Medulla oblongata (tissue), 1 donor: ENCODE measurements around the gene ZNF750.
"Not testable (repeated sequence)": the region's sequence is repeated elsewhere in the genome, so short reads cannot be mapped to it uniquely, and the experiment has no call there.

ENCODE experiments used
- DNase-seq: peaks from one replicate; pipeline ENCODE4 v3.0.0-alpha.2; 2015; ENCODE audit errors: extremely low spot score

ZNF750 gene

DNA sequence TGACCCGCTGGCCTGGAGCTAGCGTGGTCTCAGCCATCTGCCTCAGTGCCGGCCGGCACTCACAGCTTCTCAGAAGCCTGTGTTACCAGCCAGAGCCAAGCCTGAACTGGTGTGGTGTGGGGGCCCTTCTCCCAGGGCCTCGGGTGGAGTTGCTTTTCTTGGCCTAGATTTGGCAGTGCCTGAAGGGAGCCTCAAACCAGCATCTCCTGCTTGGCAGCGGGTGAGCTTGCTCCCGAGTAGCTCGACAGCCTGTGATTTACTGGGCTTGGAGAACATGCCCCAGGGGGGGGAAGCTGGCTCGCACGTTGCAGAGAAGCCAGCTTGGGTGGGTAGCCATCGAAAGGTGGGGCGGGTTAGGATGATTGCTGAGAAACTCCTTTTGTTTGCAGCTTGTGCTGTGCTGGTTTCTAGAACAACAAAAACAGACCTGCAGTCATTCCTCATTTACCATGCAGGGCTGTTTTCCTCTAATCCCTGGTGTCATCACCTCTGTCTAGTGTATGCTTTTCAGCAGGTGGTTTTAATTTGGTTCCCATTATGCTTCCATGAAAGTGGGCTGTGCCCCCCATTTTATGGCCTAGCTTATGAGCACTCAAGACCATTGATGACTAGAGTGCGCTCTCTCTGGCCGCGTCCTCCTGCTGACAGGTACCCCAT, 45.7 kb downstream of the ZNF750 start:
- DNase-seq = peak; percentile 34

DNA sequence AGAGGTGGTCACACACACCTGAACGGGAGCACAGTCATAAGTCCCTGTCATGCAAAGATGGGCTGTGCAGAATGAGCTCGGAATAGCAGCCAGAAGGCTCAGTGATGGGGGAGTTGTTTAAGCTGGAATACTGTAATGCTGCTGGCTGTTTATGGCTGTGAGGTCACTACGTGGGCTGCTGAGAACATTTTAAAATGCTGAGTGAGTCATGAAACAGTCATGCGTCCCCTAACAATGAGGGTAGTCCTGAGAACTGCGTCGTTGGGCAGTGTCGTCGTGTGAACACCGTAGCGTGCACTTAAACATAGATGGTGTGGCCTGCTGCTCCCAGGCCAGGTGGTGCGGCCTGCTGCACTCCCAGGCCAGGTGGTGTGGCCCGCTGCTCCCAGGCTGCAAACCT, 48.3 kb downstream of the ZNF750 start:
- no peak for DNase-seq

DNA sequence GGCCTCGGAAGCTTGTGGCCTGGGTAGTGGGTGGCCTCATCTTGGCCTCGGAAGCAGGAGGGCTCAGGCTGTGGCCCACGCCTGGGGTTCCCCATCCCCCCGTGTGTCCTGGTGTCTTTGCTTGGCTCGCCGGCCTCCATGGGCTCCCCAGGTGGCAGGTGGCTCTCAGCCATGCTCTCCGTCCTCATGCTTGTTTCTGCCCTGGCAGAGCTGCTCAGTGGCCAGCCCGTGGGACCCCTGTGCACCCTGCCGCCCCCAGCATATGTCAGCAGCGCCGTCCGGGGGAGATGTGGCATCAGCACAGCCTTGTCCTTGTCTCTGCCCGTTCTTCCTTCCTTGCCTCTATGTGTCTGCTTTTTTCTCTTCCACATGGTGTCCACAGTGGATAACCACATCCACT, 49.4 kb downstream of the ZNF750 start:
- DNase-seq = no peak

DNA sequence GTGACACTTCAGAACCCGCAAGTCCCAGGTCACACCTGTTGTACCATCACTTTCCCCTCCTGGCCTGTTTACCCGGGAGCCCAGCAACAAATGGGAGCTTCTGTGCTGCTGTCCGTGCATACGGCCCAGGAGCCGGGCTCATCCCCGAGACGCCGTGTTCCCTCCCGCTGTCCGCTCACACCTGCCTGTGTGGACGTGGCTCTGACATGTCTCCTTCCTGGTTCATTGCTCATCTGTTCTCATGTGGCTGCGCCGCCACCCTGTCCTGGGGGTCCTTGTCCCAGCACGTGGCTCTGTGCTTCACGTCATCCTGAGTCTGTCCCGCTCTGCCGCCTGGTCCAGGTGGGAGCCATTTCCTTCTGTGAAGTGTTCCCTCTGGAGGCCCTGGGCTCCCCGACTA, 50.0 kb downstream of the ZNF750 start:
- no peak for DNase-seq

DNA sequence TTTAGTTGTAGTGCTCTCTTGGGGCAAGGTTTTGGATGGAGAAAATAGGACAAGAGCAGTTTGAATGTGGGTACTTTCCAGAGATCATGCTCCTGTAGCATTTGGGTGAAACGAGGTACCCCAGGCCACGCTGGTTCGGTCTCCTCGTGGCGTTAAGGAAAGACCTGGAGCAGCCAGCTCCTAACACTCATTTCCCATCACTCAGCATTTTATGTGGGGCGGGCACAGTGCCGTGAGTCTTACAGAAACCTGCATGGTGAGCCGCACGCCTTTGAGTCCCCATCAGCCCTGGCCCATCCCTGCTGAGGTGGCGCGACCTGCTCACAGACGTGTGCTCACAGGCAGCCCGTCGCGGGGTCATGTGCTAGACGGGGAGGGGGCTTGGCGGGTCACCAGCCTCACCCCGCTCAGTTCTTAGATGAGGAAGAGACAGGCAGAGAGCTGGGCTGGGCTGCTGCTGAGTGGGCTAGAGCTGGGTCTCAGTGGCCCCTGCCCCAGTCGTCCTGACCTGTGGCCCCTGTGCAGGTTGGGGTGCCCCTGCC, 50.7 kb downstream of the ZNF750 start:
- no peak for DNase-seq

DNA sequence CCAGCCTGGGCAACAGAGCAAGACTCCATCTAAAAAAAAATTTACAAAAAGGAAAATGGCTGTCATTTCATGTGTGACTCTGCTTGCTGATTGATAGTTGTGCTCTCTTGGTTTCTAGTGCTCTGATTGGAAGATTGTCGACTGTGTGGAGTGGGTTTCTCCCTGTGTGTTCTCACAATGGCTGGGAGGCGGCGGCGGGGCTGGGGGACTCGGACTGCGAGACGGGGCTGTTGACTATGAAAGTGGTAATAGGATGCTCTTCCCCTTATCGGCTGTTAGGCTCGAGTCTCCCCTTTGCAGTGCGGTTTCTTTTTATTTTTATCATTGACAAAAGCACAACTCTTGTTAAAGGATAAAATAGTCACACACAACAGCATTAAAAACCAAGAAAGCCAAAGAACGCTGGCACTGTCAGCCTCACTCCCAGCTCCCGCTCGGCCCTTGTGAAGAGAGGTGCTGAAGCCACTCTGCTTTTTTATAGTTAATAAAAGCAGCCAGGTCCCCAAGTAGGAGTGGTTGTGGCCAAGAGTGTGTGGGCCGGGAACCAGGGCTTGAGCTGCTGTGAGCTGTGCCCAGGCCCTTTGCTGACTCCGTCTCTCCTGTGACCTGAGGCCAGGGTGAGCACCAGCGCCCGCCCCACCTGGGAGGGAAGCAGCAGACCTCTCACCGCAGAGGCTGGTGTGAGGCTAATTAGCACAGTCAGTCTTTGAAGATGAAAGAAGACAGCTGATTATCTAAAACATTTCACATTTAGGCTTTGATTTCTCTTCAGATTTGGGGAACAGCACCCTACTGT, 51.4 kb downstream of the ZNF750 start:
- no peak for DNase-seq

DNA sequence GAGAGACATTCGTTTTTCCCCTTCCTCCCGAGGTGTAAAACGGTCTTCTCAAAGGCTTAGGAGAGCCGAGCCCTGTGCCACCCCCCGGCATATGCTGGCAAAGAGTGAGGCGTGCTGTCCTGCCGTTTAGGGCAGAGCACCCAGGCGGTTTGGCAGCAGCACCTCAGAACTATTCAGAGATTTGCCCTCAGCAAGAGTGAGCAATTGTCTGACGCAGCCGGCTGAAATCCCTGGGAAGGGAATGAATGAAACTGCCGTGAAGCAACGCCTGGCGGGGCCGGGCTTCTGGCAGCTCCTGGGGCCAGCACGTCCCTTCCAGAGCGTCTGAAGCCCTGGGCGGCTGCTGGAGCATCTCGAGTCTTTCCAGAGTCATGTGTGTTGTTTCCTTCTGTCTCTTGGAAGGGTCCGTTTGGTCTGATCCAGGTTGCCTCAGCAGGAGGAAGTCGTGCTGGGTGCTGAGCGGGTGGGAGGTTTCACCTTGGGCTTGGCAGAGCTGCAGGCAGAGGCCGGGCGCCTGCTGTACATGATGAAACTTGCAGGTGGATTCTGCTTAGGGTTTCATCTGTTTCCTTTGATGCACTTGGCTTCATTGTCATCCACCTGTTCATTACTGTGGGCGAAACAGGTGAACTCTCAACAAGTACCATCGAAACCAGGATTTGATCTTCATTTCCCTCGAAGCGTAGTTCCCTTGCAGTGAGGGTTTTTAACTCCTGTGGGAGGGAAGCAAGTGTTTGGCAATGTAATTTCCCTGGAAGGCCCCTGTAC, 52.6 kb downstream of the ZNF750 start:
- peak; percentile 71 for DNase-seq

DNA sequence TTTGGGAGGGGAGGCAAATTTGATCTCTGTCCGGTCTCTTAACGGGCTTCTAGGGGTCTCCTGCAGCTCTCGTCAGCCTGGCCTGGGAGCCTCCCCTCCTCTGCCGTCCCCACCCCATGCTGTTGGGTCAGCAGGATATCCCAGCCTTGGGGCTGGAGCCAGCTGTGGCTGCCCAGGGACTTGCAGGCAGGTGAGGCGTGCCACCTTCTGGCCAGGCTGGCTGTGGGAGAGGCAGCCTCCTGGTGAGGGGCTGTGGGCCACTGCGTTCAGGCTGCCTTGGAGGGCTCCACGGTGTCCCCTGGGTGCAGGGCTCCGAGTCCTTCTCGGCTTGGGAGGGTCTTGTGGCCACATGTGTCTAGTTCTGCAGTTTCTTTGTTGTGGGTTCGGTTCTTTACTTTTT, 53.4 kb downstream of the ZNF750 start:
- no peak for DNase-seq

DNA sequence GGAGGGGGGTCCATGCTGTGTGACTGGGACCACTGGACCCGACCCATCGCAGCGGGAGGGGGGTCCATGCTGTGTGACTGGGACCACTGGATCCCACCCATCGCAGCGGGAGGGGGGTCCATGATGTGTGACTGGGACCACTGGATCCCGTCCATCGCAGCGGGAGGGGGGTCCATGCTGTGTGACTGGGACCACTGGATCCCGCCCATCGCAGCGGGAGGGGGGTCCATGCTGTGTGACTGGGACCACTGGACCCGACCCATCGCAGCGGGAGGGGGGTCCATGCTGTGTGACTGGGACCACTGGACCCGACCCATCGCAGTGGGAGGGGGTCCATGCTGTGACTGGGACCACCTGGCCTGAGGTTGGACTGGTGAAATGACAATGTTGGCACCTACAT, 54.2 kb downstream of the ZNF750 start:
- not testable (repeated sequence) for DNase-seq

DNA sequence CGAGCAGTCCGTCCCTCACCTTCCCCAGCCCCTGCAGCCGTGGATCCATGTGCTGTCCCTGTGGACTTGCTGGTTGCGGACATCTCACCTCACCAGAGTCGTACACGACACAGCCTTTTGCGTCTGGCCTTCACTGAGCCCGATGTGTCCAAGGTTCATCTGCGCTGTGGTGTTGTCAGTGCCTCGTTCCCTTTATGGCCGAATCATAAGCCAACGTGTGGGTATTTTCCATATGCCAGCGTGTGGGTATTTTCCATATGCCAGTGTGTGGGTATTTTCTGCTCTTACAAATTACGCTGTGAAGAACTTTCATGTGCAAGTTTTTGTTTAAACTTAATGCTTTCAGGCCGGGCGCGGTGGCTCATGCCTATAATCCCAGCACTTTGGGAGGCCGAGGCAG, 56.3 kb downstream of the ZNF750 start:
- DNase-seq = no peak

DNA sequence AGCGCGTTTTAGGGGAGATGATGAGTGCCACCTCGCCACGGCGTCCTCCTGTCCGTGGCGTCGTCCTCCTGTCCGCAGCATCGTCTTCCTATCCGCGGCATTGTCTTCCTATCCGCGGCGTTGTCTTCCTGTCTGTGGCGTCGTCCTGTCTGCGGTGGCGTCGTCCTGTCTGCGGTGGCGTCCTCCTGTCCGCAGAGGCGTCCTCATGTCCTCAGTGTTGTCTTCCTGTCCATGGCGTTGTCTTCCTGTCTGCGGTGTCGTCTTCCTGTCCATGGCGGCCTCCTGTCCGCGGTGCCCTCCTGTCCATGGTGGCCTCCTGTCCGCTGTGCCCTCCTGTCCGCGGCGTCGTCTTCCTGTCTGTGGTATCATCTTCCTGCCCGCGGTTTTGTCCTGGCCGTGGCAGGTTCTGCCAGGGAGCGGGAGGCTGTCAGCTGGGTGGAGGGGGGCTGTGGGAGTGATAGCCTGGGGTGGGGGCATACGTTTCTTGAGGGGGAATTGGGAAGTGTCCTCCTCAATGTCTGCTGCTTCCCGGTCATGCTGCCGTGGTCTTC, 57.1 kb downstream of the ZNF750 start:
- DNase-seq = no peak

DNA sequence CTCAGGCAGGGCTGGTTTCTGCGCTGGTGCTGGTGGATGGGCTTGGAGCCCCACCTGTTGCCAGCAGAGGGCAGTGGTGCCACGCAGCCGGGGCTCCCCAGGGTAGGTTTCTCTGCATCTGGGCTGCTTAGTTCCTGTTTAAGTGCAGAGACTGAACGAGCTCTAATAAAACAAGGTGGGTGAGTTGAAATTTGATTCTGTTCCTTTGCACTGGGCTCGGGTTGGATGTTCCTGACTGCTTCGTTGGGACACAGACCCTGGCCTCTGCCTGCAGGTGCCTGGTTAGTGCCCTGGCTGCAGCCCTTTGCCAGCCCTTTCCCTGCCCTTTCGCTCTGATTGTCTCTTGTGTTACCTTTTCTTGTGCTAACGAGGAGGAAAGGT, 57.9 kb downstream of the ZNF750 start:
- DNase-seq = peak; percentile 85

DNA sequence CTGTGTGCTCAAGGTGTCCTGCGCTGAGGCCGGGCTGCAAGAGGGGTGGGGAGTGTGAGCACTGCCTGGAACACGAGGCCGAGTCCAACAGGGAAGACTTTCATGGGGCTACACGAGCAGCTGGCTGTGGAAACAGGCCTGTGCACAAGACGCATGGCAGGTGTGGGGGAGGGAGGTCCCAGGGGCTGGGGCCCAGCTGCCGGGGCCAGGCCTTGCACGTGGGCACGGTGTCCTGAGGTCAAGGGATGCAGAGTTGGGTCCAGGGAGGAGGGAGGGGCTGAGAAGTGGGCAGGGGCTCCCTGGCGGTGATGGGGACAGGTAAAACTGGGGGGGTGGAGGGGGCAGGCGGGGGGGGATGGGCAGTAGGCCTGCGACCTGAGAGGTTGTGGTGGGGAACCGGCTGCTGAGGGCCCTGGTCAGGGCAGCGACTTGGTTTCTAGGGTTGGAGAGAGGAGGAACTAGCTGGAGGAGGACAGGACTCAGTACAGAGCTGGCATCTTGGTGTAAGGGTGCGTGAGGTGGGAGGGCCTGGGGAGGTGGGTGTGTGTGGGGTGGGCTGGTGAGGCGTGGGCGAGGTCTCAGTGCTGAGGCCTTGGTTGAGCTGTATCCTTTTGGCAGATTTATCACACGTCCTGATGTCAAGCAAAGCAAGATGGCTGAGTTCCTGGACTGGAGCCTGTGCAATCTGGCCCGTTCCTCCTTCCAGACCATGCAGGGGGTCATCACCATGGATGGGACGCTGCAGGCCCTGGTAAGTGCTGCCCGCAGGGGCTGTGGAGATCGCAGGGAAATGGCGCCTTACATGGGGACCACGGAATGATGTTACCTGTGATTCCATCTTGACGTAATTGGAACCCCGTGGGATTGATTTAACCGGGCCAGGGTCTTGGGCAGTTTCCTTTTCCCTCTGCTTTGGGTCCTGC, 58.6 kb downstream of the ZNF750 start:
- DNase-seq = no peak

DNA sequence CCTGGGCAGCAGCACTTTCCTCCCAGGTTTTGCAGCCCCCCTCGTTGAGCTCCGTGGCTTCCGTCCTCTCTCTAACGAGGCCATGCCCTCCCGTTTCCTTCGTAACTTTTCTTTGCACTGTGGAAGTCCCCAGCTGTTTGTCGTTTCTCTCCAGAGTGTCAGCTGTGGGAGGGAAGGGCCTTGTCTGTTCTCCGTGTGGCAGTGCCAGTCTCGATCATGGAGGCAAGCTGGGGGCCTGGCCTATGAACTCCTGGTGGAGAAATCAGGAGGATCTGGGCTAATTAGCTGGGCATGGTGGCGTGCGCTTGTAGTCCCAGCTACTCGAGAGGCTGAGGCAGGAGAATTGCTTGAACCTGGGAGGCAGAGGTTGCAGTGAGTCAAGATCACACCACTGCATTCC, 59.6 kb downstream of the ZNF750 start:
- no peak for DNase-seq

DNA sequence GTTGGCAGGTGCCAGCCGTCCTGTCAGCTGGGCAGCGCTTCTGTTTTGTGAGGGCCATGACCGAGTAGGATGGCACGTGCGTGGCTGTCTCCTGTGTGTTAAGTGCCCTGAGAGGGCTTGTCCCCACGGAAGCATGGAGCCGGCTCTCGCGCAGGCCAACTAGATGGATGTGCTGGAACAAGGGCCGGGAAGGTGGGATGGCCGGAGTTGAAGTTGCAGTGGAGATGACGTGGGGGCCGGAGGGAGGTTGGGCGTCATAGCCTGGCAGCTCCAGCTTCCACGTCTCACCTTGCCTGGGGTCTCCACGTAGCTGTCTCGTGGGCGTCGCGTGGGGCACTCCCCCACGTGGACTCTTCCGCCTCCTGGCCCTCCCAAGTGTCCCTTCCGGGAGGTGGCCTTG, 60.3 kb downstream of the ZNF750 start:
- no peak for DNase-seq
